Left kidney (tissue), 2 donors: ENCODE data around the gene PACS1. TPM values are rescaled to one million over a fixed set of nuclear protein-coding genes. Genes with fewer than 3 reads are reported as not detected.
"Not testable (repeated sequence)": the region's sequence is repeated elsewhere in the genome, so short reads cannot be mapped to it uniquely, and the experiment has no call there.

Source experiments
- DNase-seq: peaks from one replicate; pipeline ENCODE4 v3.0.0-alpha.2; 2013
- polyA plus RNA-seq: library from polyadenylated mRNA; unstranded; fragments of 120-200 nt; gene quantifications from one replicate; pipeline ENCODE4 v1.2.1, GENCODE V29; 2013; ENCODE audit not compliant: insufficient read length

PACS1 gene
- polyA plus RNA-seq, 1 donor = 61.5 TPM

GRCh38 chr11:66073669-66074068 is 3.6 kb downstream of the PACS1 start:
- no peak for DNase-seq

- DNase-seq = no peak
Observed at GRCh38 chr11:66075273-66075672, 5.2 kb downstream of the PACS1 start.

GRCh38 chr11:66076561-66076960 is 6.5 kb downstream of the PACS1 start:
- DNase-seq = no peak

GRCh38 chr11:66077927-66078326 is 7.9 kb downstream of the PACS1 start:
- no peak for DNase-seq

- not testable (repeated sequence) for DNase-seq
Observed at GRCh38 chr11:66078949-66079348, 8.9 kb downstream of the PACS1 start.

- no peak for DNase-seq
Observed at GRCh38 chr11:66080055-66080817, 10.2 kb downstream of the PACS1 start.

- no peak for DNase-seq
Observed at GRCh38 chr11:66081505-66081904, 11.4 kb downstream of the PACS1 start.

- no peak for DNase-seq
Observed at GRCh38 chr11:66082946-66083698, 13.1 kb downstream of the PACS1 start.

GRCh38 chr11:66083767-66084166 is 13.7 kb downstream of the PACS1 start:
- DNase-seq = no peak

- no peak for DNase-seq
Observed at GRCh38 chr11:66084821-66085475, 14.9 kb downstream of the PACS1 start.

GRCh38 chr11:66087148-66087908 is 17.3 kb downstream of the PACS1 start:
- no peak for DNase-seq

GRCh38 chr11:66089067-66089466 is 19.0 kb downstream of the PACS1 start:
- no peak for DNase-seq

- no peak for DNase-seq
Observed at GRCh38 chr11:66090288-66090687, 20.2 kb downstream of the PACS1 start.

GRCh38 chr11:66092125-66092524 is 22.1 kb downstream of the PACS1 start:
- DNase-seq = not testable (repeated sequence)

- not testable (repeated sequence) for DNase-seq
Observed at GRCh38 chr11:66099746-66100145, 29.7 kb downstream of the PACS1 start.

GRCh38 chr11:66100272-66101065 is 30.4 kb downstream of the PACS1 start:
- DNase-seq = peak; percentile 54

- no peak for DNase-seq
Observed at GRCh38 chr11:66101066-66101464, 31.0 kb downstream of the PACS1 start.

- no peak for DNase-seq
Observed at GRCh38 chr11:66104057-66104638, 34.1 kb downstream of the PACS1 start.

GRCh38 chr11:66106786-66107599 is 36.9 kb downstream of the PACS1 start:
- DNase-seq = no peak
